ENCODE measurements around the gene APOBEC3F.

The APOBEC3F gene

DNA sequence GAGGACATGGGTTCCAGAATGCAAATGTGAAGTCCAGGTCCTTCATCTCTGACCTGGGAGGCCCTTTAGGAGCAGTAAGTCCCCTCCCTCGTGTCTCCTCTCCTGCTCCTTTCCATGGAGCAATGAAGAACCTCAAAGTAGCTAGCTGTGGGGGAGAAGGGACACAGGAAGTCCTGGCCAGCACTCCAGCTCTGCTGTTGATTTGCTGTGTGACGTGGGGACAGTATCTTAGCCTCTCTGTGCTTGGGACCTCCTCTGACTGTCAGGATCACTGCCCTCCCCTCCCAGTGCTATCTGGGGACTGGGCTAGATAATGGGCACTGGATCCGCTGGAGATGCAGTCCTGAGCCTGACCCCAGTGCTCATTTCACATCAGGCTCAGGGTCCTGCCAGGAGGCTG is 55.3 kb downstream of the APOBEC3F start:
- no peak for DNase-seq

DNA sequence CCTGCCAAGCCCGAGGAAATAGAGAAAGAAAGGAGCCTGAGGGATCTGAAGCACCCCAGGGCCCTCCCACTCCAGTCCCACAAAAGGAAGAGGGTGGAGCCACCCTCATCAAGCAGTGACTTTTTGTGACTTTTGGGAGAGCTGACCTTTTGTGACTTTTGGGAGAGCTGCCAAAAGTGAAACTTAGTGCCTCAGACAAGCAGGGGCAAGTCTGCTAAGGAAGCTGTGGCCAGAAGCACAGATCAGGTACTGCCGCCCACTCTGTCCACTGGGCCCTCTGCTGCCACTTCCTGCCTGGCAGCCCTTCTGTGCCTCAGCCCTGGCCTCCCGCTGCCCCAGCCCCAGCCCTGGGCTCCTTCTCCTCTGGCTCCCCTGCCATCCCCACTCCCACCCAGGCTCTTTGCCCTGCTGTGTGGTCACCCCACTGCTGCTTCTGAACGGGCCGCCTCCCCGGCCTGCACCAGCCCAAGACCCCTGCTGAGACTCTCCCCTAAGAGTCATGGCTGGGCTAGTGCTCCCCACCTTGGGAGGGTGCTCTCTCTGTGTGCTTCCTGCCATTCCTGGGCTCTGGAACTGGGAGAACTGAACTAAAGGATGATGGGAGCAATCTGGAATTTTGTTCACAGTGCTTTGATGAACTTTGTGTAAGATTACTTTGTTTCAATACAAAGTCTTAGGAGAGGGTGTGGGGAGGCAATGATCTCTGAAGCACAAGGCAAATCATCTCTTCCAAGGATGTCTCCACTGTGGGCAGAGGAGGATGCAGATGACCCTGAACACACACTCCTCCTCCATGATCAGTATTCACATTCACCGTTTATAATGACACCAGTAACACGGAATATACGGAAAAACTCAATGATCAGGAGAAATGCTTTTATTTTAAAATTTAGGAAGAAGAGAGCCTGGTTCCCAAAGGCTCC is 56.7 kb downstream of the APOBEC3F start, which contains the start of gene APOBEC3H:
TSS of gene APOBEC3H (plus strand) at position 147 of the 923 bp plus-strand sequence. CDS start 3,035 bp downstream, outside the sequence.
- peak; percentile 13 to 15 for DNase-seq

- DNase-seq: no peak
These were observed 57.4 kb downstream of the APOBEC3F start for GRCh38 chr22:39098026-39098425.

DNA sequence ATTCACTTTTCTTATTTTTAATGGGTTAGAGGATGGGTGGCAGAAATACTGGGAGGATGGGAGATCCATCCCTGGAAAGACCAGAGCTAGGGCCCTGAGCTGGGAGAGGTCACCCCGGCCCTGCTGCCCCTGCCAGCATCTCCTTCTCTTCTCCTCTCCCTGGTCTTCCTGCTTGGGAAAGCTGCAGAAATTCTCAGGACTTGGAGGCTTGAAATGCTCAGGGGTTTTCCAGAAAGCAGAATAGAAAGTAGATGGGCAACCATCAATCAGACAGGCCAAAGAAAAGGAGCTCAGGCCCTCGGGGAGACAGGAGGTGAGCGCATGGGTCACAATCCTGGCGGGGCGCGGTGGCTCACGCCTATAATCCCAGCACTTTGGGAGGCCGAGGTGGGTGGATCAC is 57.9 kb downstream of the APOBEC3F start:
- no peak for DNase-seq

- no peak for DNase-seq
These were observed 60.6 kb downstream of the APOBEC3F start for GRCh38 chr22:39101226-39101625.

GRCh38 chr22:39103431-39103830 is 62.8 kb downstream of the APOBEC3F start:
- no peak for DNase-seq
